NCI-H2081 (cell line): Measurements from ENCODE around the gene OPRM1.

Experiments
- DNase-seq, 2 experiments: peaks; one replicate each; lab custom pipeline; 2025; lab: John Stamatoyannopoulos, UW

OPRM1 gene

GRCh38 chr6:154086510-154086909 lies 47.5 kb downstream of the OPRM1 start:
- DNase-seq = no peak

- no peak for DNase-seq
Measured at GRCh38 chr6:154092326-154092962, 53.4 kb downstream of the OPRM1 start.

- no peak for DNase-seq
Measured at GRCh38 chr6:154093231-154094044, 54.4 kb downstream of the OPRM1 start.

- DNase-seq = no peak
Measured at GRCh38 chr6:154095571-154095970, 56.5 kb downstream of the OPRM1 start.

GRCh38 chr6:154096316-154096715 lies 57.3 kb downstream of the OPRM1 start:
- DNase-seq = no peak

GRCh38 chr6:154096834-154097233 lies 57.8 kb downstream of the OPRM1 start:
- no peak for DNase-seq

- no peak for DNase-seq
Measured at GRCh38 chr6:154099211-154099610, 60.2 kb downstream of the OPRM1 start.

- DNase-seq = no peak
Measured at GRCh38 chr6:154106251-154106650, 67.2 kb downstream of the OPRM1 start.

GRCh38 chr6:154111025-154111424 lies 72.0 kb downstream of the OPRM1 start:
- no peak for DNase-seq

- DNase-seq = no peak
Measured at GRCh38 chr6:154112181-154112809, 73.3 kb downstream of the OPRM1 start.

GRCh38 chr6:154113392-154113791 lies 74.4 kb downstream of the OPRM1 start:
- DNase-seq = no peak

GRCh38 chr6:154117485-154117884 lies 78.4 kb downstream of the OPRM1 start:
- no peak for DNase-seq

- no peak for DNase-seq
Measured at GRCh38 chr6:154122195-154122925, 83.3 kb downstream of the OPRM1 start.

GRCh38 chr6:154123155-154123956 lies 84.3 kb downstream of the OPRM1 start:
- DNase-seq = no peak

- no peak for DNase-seq
Measured at GRCh38 chr6:154125421-154125820, 86.4 kb downstream of the OPRM1 start.

- DNase-seq = peak; percentile 67 to 80
Measured at GRCh38 chr6:154127657-154128056, 88.6 kb downstream of the OPRM1 start.

- no peak for DNase-seq
Measured at GRCh38 chr6:154134471-154135147, 95.6 kb downstream of the OPRM1 start.

GRCh38 chr6:154138793-154139192 lies 99.8 kb downstream of the OPRM1 start:
- DNase-seq = no peak

- no peak for DNase-seq
Measured at GRCh38 chr6:154139892-154140291, 100.9 kb downstream of the OPRM1 start.

GRCh38 chr6:154140743-154141142 lies 101.7 kb downstream of the OPRM1 start:
- DNase-seq = no peak

GRCh38 chr6:154143753-154144152 lies 104.7 kb downstream of the OPRM1 start:
- DNase-seq = no peak
